Activated T-cell treated with anti-CD3 and anti-CD28 coated beads for 24 hours (primary cell): Measurements from ENCODE around the gene MRTFA.
"Not testable (repeated sequence)": the region's sequence is repeated elsewhere in the genome, so short reads cannot be mapped to it uniquely, and the experiment has no call there.

Experiments
- DNase-seq: peaks from one replicate; pipeline ENCODE4 v3.0.0-alpha.2; 2020; ENCODE audit warnings: low read depth

The MRTFA gene

DNA sequence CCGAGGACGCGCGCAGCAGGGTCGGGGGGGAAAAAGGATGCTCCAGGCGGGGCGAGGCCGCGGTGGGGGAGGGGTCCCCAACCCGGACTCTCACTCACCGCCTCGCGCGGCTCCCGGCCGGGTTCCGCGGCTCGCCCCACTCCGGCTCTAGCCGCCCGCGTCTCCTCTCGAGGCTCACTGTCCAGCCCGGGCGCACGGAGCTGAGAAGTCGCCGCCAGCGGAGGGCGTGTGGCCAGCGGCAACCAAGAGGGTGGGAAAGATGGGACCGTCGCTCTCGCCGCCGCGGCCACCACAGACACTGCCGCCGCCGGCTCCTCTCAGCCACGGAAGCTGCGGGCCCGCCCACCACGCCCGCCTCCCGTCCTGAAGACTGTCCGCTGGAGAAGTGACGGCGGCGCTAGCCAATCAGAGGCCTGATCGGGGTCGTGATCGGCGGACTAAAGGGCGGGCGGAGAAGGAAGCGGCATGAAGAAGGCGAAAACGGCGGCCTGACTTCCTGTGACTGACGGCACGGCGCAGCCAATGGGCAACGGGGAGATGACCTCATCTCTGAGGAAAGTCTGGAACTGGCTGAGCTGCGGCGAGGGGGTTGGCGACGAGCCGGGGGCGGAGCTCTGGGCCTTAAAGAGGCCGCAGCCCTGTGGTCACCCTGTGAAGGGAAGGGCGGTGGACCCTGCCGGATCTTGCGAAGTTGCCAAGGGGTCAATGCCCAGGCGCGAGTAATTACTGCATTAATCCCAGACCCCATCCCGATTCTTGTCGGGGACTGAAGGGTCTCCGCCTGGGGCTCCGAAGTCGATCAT is at the start of gene MRTFA:
TSS of gene MRTFA (minus strand) at position 340 of the 803 bp plus-strand sequence.
- DNase-seq = peak; percentile 100

DNA sequence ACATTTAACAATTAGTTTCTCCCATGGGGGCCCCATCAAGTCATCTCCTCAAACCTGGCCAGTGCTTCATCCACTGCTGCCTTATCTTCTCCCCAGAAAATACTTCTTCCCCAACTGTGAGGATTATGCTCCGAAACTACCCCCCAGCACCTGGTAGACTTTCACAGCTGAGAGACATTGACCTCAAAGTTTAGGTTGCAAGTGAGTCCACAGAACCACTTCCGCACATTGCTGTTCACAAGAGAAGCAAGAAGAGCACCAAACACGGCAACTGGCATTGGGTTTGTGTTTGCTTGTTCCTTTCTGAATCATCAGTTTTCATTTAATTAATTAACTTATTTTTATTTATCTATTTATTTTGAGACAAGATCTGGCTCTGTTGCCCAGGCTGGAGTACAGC is 48.9 kb upstream of the MRTFA start:
- DNase-seq = no peak

DNA sequence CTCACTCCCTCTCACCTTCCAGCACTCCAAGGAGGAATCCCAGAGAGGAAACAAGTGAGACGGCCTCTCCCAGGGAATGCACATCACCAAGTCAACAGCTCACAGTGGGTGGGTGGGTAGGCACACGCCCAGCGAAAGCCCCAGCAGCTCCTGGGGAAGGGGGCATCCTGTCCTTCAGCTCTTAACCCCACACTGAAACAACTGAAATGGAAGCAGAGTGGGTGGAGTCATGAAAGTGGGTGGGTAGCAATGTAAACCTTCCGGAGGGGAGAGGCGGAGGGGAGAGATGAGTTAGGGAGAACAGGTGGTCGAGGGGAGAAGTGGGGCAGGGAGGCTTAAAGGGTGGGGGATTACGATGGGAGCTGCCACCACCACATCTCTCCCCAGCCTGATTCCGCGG is 48.2 kb upstream of the MRTFA start:
- DNase-seq = no peak

DNA sequence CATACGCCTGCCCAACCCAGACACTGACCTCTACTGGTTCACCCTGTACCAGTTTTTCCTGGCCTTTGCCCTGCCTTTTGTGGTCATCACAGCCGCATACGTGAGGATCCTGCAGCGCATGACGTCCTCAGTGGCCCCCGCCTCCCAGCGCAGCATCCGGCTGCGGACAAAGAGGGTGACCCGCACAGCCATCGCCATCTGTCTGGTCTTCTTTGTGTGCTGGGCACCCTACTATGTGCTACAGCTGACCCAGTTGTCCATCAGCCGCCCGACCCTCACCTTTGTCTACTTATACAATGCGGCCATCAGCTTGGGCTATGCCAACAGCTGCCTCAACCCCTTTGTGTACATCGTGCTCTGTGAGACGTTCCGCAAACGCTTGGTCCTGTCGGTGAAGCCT is 44.9 kb upstream of the MRTFA start:
- DNase-seq = no peak

DNA sequence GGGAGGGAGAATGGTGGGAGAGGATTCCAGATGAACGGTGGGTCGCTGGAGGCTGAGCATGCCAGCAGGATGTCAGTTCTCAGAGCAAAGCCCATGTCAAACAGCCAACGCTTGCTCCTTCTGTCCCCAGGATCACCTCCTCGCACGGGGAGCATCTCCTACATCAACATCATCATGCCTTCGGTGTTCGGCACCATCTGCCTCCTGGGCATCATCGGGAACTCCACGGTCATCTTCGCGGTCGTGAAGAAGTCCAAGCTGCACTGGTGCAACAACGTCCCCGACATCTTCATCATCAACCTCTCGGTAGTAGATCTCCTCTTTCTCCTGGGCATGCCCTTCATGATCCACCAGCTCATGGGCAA is 44.3 kb upstream of the MRTFA start:
- DNase-seq = no peak

DNA sequence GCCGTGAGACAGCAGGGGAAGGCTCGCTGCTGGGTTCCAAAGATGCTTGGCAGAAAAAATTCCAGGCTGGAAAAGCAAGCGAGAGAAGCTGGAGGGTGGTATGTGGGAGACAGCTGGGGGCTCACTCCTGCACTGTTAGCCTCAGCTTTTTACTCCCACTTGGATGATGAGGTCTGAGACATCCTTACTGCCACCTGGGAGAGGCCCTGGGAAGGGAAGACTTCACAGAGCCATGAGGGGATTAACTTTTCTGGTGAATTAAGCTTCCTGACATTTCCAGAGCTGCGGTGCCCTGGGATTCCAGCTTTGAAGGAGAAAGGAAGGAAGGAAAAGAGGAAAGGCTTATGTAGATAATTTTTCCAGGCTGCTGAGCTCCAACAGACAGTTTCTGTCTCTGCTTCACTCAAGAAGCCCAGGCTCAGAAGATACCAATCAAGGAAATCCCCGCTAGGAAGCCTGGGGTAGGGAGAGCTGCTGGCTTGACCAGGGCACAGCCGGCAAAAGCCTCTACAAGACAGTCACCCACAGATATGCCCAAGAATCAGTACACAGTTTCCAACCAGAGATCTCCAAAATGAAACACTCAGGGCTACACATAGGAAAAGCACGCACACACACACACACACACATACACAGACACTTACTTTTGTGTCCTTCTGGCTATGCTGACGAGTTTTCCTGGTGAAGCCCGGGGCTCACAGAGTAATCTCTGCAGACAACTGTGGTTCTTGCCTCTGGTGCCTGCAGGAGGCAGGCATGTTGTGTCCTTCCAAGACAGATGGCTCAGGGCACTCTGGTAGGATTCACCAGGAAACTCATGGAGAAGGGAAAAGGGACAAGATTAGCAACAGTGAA is 43.7 kb upstream of the MRTFA start:
- no peak for DNase-seq

DNA sequence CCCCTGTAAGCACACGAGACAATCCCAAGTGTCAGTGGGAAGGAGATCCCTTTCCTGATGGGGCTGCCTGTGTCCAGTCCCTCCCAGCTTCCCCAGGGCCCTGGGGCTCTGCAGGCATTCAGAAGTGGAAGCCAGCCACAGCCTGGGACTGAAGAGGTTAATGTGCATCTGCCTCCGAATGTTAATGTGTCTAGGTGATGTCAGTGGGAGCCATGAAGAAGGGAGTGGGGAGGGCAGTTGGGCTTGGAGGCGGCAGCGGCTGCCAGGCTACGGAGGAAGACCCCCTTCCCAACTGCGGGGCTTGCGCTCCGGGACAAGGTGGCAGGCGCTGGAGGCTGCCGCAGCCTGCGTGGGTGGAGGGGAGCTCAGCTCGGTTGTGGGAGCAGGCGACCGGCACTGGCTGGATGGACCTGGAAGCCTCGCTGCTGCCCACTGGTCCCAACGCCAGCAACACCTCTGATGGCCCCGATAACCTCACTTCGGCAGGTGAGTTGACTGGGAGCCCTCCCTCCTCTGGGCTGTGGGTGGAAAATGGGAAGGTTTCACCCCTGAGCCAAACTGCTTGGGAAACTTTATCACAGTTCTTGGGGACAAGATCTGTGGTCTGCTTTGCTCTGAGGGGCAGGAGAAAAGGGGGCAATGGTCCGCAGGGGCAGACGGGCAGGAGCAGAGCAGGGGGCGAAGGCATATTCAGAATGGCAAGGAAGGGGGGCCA is 42.9 kb upstream of the MRTFA start, which contains the start of gene MCHR1:
TSS of gene MCHR1 (plus strand) at position 236 of the 715 bp plus-strand sequence. CDS start at position 405, 169 bp downstream.
- DNase-seq = no peak

DNA sequence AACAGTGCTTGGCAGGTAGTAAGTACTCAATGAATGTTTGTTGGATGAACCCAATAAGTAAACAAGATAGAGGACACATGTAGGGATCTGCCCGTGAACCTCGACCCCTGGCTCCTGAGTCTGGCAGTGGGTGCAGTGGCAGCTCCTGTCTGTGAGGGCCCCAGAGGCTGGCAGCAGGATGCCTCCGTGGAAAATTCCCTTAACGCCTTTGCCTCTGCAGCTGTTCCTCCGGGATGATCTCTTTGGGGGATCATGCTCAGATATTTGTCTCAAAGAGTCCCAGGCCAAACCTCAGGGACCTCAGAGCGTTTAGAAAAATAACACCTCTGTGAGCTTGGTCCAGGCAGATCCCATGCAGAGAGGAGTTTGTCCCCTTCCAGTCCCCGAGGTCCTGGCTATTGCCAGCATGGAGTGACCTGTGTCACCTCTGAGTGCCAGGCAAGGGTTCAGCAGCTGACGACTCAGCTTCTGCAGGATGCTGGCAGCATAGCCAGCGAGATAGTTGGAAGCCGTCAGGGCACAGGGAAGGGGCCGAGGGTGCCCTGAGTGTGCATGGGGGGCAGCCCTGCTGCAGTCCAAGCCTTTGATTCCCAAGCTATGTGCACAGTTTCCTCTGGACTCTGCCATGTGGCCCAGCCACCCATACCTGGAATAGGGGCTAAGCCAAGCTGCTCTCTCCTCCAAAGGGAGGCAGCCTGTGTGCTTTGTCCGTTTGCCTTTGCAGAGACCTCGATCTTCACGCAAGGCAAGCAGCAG is 42.2 kb upstream of the MRTFA start:
- no peak for DNase-seq

DNA sequence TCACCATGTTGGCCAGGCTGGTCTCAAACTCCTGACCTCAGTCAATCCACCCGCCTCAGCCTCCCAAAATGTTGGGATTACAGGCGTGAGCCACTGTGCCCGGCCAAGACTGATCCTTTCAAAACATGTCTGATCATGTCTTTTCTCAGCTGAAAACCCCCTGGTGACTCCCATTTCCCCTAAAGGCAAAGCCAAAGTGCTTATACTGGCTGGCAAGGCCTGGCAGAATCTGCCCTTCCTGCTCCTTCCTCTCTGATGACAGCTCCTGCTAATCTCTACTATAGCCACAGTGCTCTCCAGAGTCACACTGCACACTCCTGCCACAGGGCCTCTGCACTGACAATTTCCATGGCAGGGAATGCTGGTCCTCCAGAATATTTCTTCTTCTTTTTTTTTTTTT is 40.1 kb upstream of the MRTFA start:
- DNase-seq = no peak

DNA sequence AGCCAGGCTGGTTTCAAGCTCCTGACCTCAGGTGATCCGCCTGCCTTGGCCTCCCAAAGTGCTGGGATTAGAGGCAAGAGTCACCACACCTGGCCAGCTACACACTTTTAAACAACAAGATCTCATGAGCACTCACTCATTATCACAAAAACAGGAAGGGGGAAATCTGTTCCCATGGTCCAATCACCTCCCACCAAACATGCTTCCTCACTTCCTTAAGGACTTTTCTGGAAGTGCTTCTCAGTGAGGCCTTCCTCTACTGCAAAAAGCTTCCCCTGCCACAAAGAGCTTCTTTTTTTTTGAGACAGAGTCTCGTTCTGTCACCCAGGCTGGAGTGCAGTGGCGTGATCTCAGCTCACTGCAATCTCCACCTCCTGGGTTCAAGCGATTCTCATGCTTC is 39.6 kb upstream of the MRTFA start:
- DNase-seq = not testable (repeated sequence)

DNA sequence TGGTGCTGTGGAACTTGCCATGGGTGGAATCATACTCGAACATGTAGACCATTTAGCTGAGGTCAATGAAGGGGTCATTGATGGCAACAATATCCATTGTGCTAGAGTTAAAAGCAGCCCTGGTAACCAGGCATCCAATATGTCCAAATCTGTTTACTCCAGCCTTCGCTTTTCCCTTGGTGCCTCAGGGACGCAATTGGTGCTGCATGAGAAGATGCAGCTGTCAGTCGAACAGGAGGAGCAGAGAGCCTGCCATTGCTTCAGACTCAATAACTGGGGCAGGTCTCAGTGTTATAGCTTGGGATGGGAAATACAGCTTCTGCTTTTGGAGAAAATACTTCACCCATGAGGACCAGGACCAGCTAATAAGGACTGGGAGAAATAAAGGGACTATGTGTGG is 37.8 kb upstream of the MRTFA start:
- DNase-seq = no peak

DNA sequence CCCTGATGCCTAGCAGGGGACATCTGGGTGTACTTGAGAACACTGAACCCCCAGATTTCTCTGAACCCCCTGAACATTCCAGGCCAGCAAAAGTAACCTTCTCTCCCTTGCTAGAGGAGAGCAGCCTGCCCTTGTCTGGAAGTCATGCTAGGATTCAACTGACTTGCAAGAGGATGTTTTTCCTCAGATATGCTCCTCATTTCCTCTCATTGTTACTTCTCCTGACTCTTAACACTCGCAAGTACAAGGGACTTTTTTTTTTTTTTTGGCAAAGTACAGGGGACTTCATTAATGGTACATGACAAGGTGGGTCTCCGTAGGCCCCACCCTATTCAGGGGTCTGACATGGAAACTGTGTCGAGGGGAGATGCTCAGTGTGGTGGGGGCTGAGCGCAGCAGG is 36.5 kb upstream of the MRTFA start:
- DNase-seq = no peak

DNA sequence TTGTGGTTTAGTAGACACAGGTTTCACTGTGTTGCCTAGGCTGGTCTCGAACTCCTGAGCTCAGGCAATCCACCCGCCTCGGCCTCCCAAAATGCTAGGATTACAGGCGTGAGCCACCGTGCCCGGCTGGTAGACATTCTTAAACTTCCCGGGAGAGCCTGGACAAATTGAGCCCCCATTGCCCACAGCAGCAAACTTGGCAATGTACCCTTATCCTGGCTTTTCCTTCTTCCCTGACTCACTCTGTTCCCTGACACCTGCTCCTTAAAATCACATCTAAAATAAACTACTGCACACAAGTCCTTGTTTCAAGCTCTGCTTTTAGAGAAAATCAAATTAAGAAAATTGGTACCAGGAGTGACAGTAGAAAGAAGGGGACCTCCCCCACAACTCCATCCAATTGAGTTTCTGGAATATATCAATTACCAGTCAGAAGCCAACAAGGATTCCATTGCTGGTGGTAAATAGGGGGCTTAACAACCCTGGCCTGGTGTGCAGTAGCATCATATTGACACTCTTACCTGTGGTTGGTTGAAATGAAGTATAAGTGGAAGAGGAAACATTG is 35.4 kb upstream of the MRTFA start:
- no peak for DNase-seq

DNA sequence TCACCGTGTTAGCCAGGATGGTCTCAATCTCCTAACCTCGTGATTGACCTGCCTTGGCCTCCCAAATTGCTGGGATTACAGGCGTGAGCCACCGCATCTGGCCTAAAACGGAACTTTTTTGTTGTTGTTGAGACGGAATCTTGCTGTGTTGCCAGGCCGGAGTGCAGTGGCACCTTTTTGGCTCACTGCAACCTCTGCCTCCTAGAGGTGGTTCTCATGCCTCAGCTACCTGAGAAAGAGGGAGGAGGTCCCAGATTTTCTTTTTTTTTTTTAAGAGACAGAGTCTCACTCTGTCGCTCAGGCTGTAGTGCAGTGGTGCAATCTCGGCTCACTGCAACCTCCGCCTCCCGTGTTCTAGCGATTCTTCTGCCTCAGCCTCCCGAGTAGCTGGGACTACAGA is 34.9 kb upstream of the MRTFA start:
- DNase-seq = no peak

DNA sequence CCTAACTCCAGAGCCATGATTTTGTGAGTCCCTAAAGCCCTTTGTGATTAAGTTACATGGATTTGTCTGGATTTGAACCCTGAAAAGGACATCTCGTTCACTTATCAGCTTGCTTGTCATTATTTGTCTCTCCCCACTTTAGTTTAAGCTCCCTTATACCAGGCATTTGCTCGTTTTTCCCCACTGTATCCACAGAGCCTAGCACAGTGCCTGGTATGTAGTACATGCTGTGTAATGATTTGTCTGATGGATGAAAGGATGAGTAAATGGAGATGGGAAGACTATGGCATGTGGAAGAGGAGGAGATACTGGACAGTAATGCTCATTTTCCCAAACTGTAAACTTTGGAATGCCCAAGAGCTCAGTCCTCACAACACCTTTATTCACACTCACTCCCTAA is 33.5 kb upstream of the MRTFA start:
- DNase-seq = no peak

DNA sequence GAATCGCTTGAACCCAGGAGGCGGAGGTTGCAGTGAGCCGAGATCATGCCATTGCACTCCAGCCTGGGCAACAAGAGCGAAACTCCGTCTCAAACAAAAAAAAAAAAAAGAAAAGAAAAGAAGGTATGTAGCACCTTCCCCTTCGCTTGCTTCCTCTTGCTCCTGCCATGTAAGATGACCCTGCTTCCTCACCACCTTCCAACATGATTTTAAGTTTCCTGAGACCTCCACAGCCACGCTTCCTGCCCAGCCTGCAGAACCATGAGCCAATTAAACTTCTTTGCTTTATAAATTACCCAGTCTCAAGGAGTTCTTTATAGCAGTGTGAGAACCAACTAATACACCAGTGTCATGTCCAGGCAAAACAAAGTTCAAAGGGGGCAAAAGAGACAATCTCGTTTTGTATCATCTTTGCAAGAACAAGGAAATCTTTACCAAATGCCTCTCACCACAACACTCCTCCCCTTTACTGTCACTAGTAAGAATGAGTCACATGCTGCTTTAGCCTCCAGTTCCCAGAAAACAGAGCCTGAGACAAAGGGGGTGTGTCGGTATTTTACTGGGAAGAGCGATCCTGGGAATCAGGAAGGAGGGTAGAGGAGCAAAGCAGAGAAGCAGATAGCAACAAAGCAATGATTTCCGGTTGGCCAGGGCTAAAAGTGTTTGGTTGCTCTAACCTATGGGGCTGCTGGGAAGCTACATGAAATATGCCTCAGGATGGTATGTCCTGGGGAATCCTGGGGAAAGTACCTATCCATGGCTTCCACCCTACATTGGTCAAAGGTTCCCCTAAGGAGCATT is 32.3 kb upstream of the MRTFA start:
- no peak for DNase-seq

DNA sequence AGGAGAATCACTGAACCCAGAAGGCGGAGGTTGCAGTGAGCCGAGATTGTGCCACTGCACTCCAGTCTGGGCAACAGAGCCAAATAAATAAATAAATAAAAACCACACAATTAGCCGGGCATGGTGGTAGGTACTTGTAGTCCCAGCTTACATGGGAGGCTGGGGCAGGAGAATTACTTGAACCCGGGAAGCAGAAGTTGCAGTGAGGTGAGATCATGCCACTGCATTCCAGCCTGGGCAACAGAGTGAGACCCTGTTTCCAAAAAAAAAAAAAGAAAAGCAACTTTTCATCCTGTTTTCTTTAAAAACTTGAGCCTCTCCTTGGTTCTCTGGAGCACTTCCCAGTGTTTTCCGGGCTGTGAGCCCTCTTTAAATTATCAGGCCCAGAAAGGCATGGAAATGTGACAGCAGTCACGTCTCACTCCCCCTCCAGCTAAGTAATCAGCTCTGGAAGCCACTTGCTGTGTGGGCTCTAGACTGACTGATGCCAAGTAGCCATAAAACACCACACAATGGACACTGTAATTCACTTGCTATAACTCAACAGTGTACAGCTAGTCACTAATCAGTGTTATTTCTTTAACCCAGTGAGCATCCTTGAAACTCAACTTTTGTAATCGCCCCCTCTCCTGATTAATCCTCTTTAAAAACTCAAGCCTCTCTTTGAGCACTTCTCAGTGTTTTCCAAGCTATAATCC is 29.8 kb upstream of the MRTFA start:
- no peak for DNase-seq

DNA sequence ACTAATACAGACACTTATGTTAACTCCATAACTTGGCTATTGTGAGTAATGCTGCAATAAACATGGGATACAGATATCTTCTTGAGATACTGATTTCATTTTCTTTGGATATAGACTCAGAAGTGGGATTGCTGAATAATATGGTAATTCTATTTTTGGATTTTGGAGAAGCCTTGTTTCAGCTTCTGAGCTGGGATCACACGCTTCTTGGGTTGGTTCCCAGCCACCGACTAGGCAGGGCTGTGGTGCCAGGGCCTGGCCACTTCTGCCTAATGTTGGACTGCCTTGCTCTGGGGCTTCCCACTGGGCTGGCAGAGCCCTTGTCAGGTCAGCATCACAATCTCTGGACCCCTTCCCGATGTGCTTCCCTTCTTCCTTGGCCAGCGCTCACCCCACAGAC is 28.8 kb upstream of the MRTFA start:
- no peak for DNase-seq

DNA sequence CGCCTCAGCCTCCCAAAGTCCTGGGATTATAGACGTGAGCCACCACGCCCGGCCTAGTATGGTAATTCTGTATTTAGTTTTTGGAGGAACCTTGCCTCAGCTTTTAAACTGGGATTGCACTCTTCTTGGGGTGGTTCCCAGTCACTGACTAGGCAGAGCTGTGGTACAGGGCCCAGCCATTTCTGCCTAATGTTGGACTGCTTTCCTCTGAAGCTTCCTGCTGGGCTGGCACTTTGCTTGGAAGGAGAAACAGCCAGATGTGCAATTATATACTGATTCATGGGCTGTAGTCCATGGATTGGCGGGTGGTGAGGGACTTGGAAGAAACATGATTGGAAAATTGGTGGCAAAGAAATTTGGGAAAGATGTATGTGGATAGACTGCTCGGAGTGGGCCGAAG is 25.2 kb upstream of the MRTFA start:
- DNase-seq = no peak

DNA sequence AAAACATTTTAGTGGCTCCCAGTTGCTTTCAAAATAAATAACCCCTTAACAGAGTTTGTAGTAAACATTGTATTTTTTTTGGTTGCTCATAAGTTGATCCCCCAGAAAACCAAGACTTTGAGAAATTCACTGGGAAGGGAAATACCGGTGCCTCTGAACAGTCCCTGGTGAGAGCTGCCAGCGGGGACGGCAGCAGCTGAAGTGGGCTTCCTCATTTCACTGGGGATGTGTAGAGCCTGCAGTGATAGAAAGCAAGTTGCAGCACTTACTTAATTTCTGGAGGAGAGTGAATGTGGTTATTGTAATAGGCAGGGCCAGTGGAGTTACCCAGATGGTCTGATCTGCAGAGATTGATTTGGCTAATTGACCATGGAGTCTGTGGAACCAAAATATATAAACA is 24.2 kb upstream of the MRTFA start:
- DNase-seq = no peak
